ENCODE measurements around the gene MVB12B.

- no peak for TF ChIP-seq GATA3 (IDR thresholded peaks at IDR 0.05; ENCODE audit: low read depth, low read length)
- no peak for TF ChIP-seq GATA2 (IDR thresholded peaks at IDR 0.05; ENCODE audit: low read depth, low read length)
Observed at GRCh38 chr9:126456441-126457174, 130.0 kb downstream of the MVB12B start.
